ENCODE data around the gene FAM170B. TPM values are rescaled to one million over a fixed set of nuclear protein-coding genes. Genes with fewer than 3 reads are reported as not detected.

Gene FAM170B
- total RNA-seq, 4 donors from 2014 or later: not detected

GRCh38 chr10:49115015-49115795 lies 18.6 kb downstream of the FAM170B start, which contains the start of gene VSTM4:
Gene VSTM4, minus strand, starts transcription at chr10:49115522. Its CDS starts 37 bp downstream, at chr10:49115485.
- Histone ChIP-seq H3K9me3 (no peaks in the 10 kb centered on the region), H3K27ac (peak within 1 kb of the TSS; percentile 83 to 87), H3K36me3 (no peaks in the 10 kb centered on the region), H3K4me3 (peak within 1 kb of the TSS; percentile 48 to 66), H3K27me3 (no peaks in the 10 kb centered on the region), H3K4me1 (no peaks in the 10 kb centered on the region)
- peak in 1 of 4 experiments; percentile 23 for TF ChIP-seq CTCF (IDR thresholded peaks at IDR 0.05)
- peak in 1 of 2 donors; percentile 34 for TF ChIP-seq POLR2A (IDR thresholded peaks at IDR 0.05)
- intact Hi-C loops (cut with DNase I; ENCODE audit: low total_unique reads): no loop called here
- peak; percentile 43 to 55 for DNase-seq

- TF ChIP-seq CTCF (IDR thresholded peaks at IDR 0.05): peak in 1 of 4 experiments; percentile 8
- no peak for TF ChIP-seq POLR2A (IDR thresholded peaks at IDR 0.05)
- no peaks in the 10 kb centered on the region for H3K9me3 ChIP-seq
- DNase-seq: no peak
- H3K27ac ChIP-seq: peak overlapping the region; percentile 83 to 87
- no peaks in the 10 kb centered on the region for H3K27me3 ChIP-seq
- peaks cover 0 to 3% of the 10 kb centered on the region in 2 donors for H3K4me1 ChIP-seq
- H3K4me3 ChIP-seq: peak overlapping the region; percentile 48 to 66
- intact Hi-C loops (cut with DNase I; ENCODE audit: low total_unique reads): no loop called here
- H3K36me3 ChIP-seq: no peaks in the 10 kb centered on the region
Observed at GRCh38 chr10:49114718-49115014, 19.2 kb downstream of the FAM170B start.

GRCh38 chr10:49113741-49114141 lies 20.1 kb downstream of the FAM170B start:
- Histone ChIP-seq H3K27me3 (no peaks in the 10 kb centered on the region), H3K36me3 (no peaks in the 10 kb centered on the region), H3K9me3 (no peaks in the 10 kb centered on the region), H3K4me3 (no peak overlapping the region), H3K27ac (peak overlapping the region; percentile 17 to 87), H3K4me1 (peaks cover 0 to 6% of the 10 kb centered on the region in 2 donors)
- TF ChIP-seq POLR2A (IDR thresholded peaks at IDR 0.05): no peak
- no peak for TF ChIP-seq CTCF (IDR thresholded peaks at IDR 0.05)
- DNase-seq: no peak
- intact Hi-C loops (cut with DNase I; ENCODE audit: low total_unique reads): no loop called here

GRCh38 chr10:49112851-49113250 lies 21.0 kb downstream of the FAM170B start:
- intact Hi-C loops (cut with DNase I; ENCODE audit: low total_unique reads): no loop called here
- no peaks in the 10 kb centered on the region for H3K9me3 ChIP-seq
- no peak overlapping the region for H3K27ac ChIP-seq
- DNase-seq: no peak
- no peaks in the 10 kb centered on the region for H3K27me3 ChIP-seq
- TF ChIP-seq CTCF (IDR thresholded peaks at IDR 0.05) (no peak), POLR2A (IDR thresholded peaks at IDR 0.05) (no peak)
- H3K4me3 ChIP-seq: no peak overlapping the region
- no peaks in the 10 kb centered on the region for H3K36me3 ChIP-seq
- H3K4me1 ChIP-seq: peaks cover 0 to 6% of the 10 kb centered on the region in 2 donors

- Histone ChIP-seq H3K4me3 (no peak overlapping the region), H3K27ac (no peak overlapping the region), H3K36me3 (no peaks in the 10 kb centered on the region), H3K9me3 (no peaks in the 10 kb centered on the region), H3K27me3 (no peaks in the 10 kb centered on the region), H3K4me1 (peaks cover 0 to 13% of the 10 kb centered on the region in 2 donors)
- intact Hi-C loops (cut with DNase I; ENCODE audit: low total_unique reads): no loop called here
- no peak for DNase-seq
- TF ChIP-seq CTCF (IDR thresholded peaks at IDR 0.05) (no peak), POLR2A (IDR thresholded peaks at IDR 0.05) (no peak)
Observed at GRCh38 chr10:49112098-49112497, 21.7 kb downstream of the FAM170B start.

Measured in uterus (tissue), 4 donors.